ENCODE results near the gene PLXDC1.

DNA sequence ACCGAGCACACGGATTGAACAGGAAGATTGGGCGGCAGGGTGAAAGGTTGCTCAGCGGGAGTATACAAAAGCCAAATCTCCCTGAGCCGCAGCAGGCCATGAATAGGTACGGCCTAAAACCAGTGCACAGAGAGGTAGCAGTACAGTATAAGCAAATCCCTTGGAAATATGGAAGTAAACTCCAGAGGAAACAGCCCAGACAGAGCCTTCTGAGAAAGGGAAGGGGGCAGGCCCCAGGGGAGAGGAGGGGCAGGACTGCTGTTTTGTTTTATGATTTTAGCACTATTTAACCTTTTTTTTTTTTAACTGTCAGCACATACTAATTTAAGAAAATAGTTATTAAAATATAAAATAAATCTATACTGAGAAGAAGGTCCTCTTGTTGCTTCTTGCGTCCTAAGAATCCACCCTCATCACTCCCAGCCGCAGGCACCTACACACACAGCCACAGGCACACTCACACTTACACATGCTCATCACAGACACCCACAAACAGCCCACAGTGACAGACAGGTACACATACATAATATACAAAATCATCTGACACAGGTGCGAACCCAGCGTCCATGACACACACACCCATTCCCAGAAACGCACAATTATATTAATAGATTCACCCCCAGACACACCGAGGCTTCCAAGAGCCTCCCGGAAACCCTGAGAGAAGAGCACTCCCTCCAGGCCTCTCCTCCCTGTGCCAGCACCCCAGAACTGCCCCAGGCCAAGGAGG, 12.8 kb downstream of the PLXDC1 start:
- TF ChIP-seq POLR2A (IDR thresholded peaks at IDR 0.05; ENCODE audit: low read depth, low read length) (no peak), POLR2AphosphoS5 (IDR thresholded peaks at IDR 0.05; ENCODE audit: low read depth, low read length) (no peak), TAF1 (IDR thresholded peaks at IDR 0.05; ENCODE audit: low read depth, low read length) (no peak), POU2F2 (IDR thresholded peaks at IDR 0.05; ENCODE audit: low read depth, low read length) (no peak), PAX5 (IDR thresholded peaks at IDR 0.05; ENCODE audit: insufficient read depth, low read length, severe bottlenecking) (no peak)

Measured in GM12891 (cell line).